H7 (cell line): ENCODE results near the gene COL8A1. TPM values are rescaled to one million over a fixed set of nuclear protein-coding genes. Genes with fewer than 3 reads are reported as not detected.

Experiments used
- DNase-seq: peaks from one replicate; pipeline ENCODE4 v3.0.0; 2012
- H3K27me3 ChIP-seq: 2 replicates; pipeline ENCODE4 v1.6.0; 2011; ENCODE audit warnings: mild to moderate bottlenecking, low read length; ENCODE audit not compliant: control insufficient read depth, insufficient read depth
- H3K36me3 ChIP-seq: replicated peaks from 2 replicates; pipeline ENCODE4 v1.5.1; 2011; ENCODE audit warnings: low read length; ENCODE audit not compliant: control insufficient read depth, insufficient read depth
- H3K4me3 ChIP-seq: 2 replicates; pipeline ENCODE4 v1.5.1; 2011; ENCODE audit warnings: low read depth, mild to moderate bottlenecking, control low read depth, low read length, moderate library complexity; ENCODE audit not compliant: insufficient read depth
- total RNA-seq: library from RNA; depleted of rRNA; stranded (reverse); fragments of >200 nt; shearing (Covaris generic); gene quantifications from 2 replicates; pipeline ENCODE4 v1.2.3, GENCODE V29; 2014

The COL8A1 gene
- total RNA-seq, 1 experiment from 2014 or later, result 0.59 TPM

GRCh38 chr3:99698932-99699331 is 60.5 kb downstream of the COL8A1 start:
- no peak overlapping the region for H3K4me3 ChIP-seq

GRCh38 chr3:99699841-99700240 is 61.4 kb downstream of the COL8A1 start:
- no peak overlapping the region for H3K4me3 ChIP-seq
- no peaks in the 10 kb centered on the region for H3K27me3 ChIP-seq
- DNase-seq, result no peak
- no peaks in the 10 kb centered on the region for H3K36me3 ChIP-seq

More at GRCh38 chr3:99698932-99699331, 60.5 kb downstream of the COL8A1 start:
- H3K27me3 ChIP-seq, result no peaks in the 10 kb centered on the region
- no peak for DNase-seq
- H3K36me3 ChIP-seq, result no peaks in the 10 kb centered on the region

- DNase-seq, result no peak
- H3K36me3 ChIP-seq, result no peaks in the 10 kb centered on the region
- no peak overlapping the region for H3K4me3 ChIP-seq
- H3K27me3 ChIP-seq, result no peaks in the 10 kb centered on the region
Observed at GRCh38 chr3:99700631-99701268, 62.4 kb downstream of the COL8A1 start.

- no peaks in the 10 kb centered on the region for H3K27me3 ChIP-seq
- H3K36me3 ChIP-seq, result no peaks in the 10 kb centered on the region
- DNase-seq, result no peak
- no peak overlapping the region for H3K4me3 ChIP-seq
Observed at GRCh38 chr3:99702953-99703943, 64.9 kb downstream of the COL8A1 start.

GRCh38 chr3:99704417-99704816 is 66.0 kb downstream of the COL8A1 start:
- no peak overlapping the region for H3K4me3 ChIP-seq
- no peaks in the 10 kb centered on the region for H3K36me3 ChIP-seq
- H3K27me3 ChIP-seq, result no peaks in the 10 kb centered on the region
- DNase-seq, result no peak

GRCh38 chr3:99706410-99706809 is 68.0 kb downstream of the COL8A1 start:
- Histone ChIP-seq H3K4me3 (no peak overlapping the region), H3K27me3 (no peaks in the 10 kb centered on the region), H3K36me3 (no peaks in the 10 kb centered on the region)
- DNase-seq, result no peak

GRCh38 chr3:99708207-99708745 is 69.9 kb downstream of the COL8A1 start:
- Histone ChIP-seq H3K4me3 (no peak overlapping the region), H3K27me3 (no peaks in the 10 kb centered on the region), H3K36me3 (no peaks in the 10 kb centered on the region)
- DNase-seq, result no peak

GRCh38 chr3:99709686-99710085 is 71.3 kb downstream of the COL8A1 start:
- no peak for DNase-seq
- no peak overlapping the region for H3K4me3 ChIP-seq
- H3K36me3 ChIP-seq, result no peaks in the 10 kb centered on the region
- no peaks in the 10 kb centered on the region for H3K27me3 ChIP-seq

GRCh38 chr3:99710094-99710493 is 71.7 kb downstream of the COL8A1 start:
- Histone ChIP-seq H3K36me3 (no peaks in the 10 kb centered on the region), H3K4me3 (no peak overlapping the region), H3K27me3 (no peaks in the 10 kb centered on the region)
- DNase-seq, result no peak

- DNase-seq, result no peak
- Histone ChIP-seq H3K4me3 (no peak overlapping the region), H3K27me3 (no peaks in the 10 kb centered on the region), H3K36me3 (no peaks in the 10 kb centered on the region)
Observed at GRCh38 chr3:99711351-99711750, 73.0 kb downstream of the COL8A1 start.

- no peaks in the 10 kb centered on the region for H3K36me3 ChIP-seq
- H3K4me3 ChIP-seq, result no peak overlapping the region
- DNase-seq, result no peak
- no peaks in the 10 kb centered on the region for H3K27me3 ChIP-seq
Observed at GRCh38 chr3:99712291-99712954, 74.0 kb downstream of the COL8A1 start.

- Histone ChIP-seq H3K36me3 (no peaks in the 10 kb centered on the region), H3K27me3 (no peaks in the 10 kb centered on the region), H3K4me3 (no peak overlapping the region)
- DNase-seq, result no peak
Observed at GRCh38 chr3:99713440-99713839, 75.0 kb downstream of the COL8A1 start.

- no peak for DNase-seq
- H3K27me3 ChIP-seq, result no peaks in the 10 kb centered on the region
- no peaks in the 10 kb centered on the region for H3K36me3 ChIP-seq
- no peak overlapping the region for H3K4me3 ChIP-seq
Observed at GRCh38 chr3:99714146-99714545, 75.8 kb downstream of the COL8A1 start.

- Histone ChIP-seq H3K27me3 (no peaks in the 10 kb centered on the region), H3K36me3 (no peaks in the 10 kb centered on the region), H3K4me3 (no peak overlapping the region)
- no peak for DNase-seq
Observed at GRCh38 chr3:99714575-99714974, 76.2 kb downstream of the COL8A1 start.
